Osteocyte (in vitro differentiated cells): ENCODE data around the gene SOX18. TPM values are rescaled to one million over a fixed set of nuclear protein-coding genes. Genes with fewer than 3 reads are reported as not detected.
"Not testable (repeated sequence)": the region's sequence is repeated elsewhere in the genome, so short reads cannot be mapped to it uniquely, and the experiment has no call there.

Experiments used
- DNase-seq: peaks from one replicate; pipeline ENCODE4 v3.0.0; 2021; ENCODE audit warnings: mixed read lengths; ENCODE audit not compliant: unreplicated experiment; ENCODE audit errors: extremely low spot score
- H3K27ac Mint-ChIP-seq: one replicate; pipeline ENCODE4 v1.8.0; 2021; ENCODE audit warnings: mild to moderate bottlenecking, mixed read lengths; ENCODE audit not compliant: unreplicated experiment
- H3K27me3 Mint-ChIP-seq: one replicate; pipeline ENCODE4 v1.8.0; 2021; ENCODE audit warnings: mixed read lengths; ENCODE audit not compliant: unreplicated experiment
- H3K36me3 Mint-ChIP-seq: one replicate; pipeline ENCODE4 v1.8.0; 2021; ENCODE audit warnings: mixed read lengths; ENCODE audit not compliant: unreplicated experiment
- H3K4me1 Mint-ChIP-seq: one replicate; pipeline ENCODE4 v1.8.0; 2021; ENCODE audit warnings: mixed read lengths; ENCODE audit not compliant: unreplicated experiment
- H3K4me3 Mint-ChIP-seq: one replicate; pipeline ENCODE4 v1.8.0; 2021; ENCODE audit warnings: mild to moderate bottlenecking, moderate library complexity, mixed read lengths; ENCODE audit not compliant: unreplicated experiment
- H3K9me3 Mint-ChIP-seq: one replicate; pipeline ENCODE4 v1.8.0; 2021; ENCODE audit warnings: mixed read lengths; ENCODE audit not compliant: unreplicated experiment
- total RNA-seq: library from RNA; stranded (reverse); gene quantifications from 2 replicates; pipeline ENCODE4 v1.2.1, GENCODE V29; 2021
- TF ChIP-seq, protein P1 (sequence below): fragments of 200-600 bp; sonication (generic); IDR thresholded peaks from 2 replicates; pipeline ENCODE4 v1.5.0; 2021; ENCODE audit warnings: antibody characterized with exemption, mild to moderate bottlenecking, moderate library complexity

The SOX18 gene
- total RNA-seq, 1 donor from 2014 or later, result 1.2 TPM

GRCh38 chr20:64022671-64023360 is 26.6 kb downstream of the SOX18 start:
- TF ChIP-seq, protein P1, sequence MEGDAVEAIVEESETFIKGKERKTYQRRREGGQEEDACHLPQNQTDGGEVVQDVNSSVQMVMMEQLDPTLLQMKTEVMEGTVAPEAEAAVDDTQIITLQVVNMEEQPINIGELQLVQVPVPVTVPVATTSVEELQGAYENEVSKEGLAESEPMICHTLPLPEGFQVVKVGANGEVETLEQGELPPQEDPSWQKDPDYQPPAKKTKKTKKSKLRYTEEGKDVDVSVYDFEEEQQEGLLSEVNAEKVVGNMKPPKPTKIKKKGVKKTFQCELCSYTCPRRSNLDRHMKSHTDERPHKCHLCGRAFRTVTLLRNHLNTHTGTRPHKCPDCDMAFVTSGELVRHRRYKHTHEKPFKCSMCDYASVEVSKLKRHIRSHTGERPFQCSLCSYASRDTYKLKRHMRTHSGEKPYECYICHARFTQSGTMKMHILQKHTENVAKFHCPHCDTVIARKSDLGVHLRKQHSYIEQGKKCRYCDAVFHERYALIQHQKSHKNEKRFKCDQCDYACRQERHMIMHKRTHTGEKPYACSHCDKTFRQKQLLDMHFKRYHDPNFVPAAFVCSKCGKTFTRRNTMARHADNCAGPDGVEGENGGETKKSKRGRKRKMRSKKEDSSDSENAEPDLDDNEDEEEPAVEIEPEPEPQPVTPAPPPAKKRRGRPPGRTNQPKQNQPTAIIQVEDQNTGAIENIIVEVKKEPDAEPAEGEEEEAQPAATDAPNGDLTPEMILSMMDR, result no peak
- Mint-ChIP-seq H3K9me3 (no peaks in the 10 kb centered on the region), H3K4me1 (no peaks in the 10 kb centered on the region), H3K36me3 (peaks cover 46% of the 10 kb centered on the region), H3K4me3 (no peak overlapping the region), H3K27me3 (no peaks in the 10 kb centered on the region), H3K27ac (no peak overlapping the region)
- DNase-seq, result no peak

GRCh38 chr20:64021124-64021975 is 28.1 kb downstream of the SOX18 start:
- no peak for DNase-seq
- H3K4me3 Mint-ChIP-seq, result no peak overlapping the region
- peaks cover 48% of the 10 kb centered on the region for H3K36me3 Mint-ChIP-seq
- H3K27me3 Mint-ChIP-seq, result no peaks in the 10 kb centered on the region
- H3K9me3 Mint-ChIP-seq, result no peaks in the 10 kb centered on the region
- H3K27ac Mint-ChIP-seq, result no peak overlapping the region
- H3K4me1 Mint-ChIP-seq, result no peaks in the 10 kb centered on the region
- TF ChIP-seq, protein P1, result no peak

- Mint-ChIP-seq H3K36me3 (peaks cover 48% of the 10 kb centered on the region), H3K27me3 (no peaks in the 10 kb centered on the region), H3K9me3 (no peaks in the 10 kb centered on the region), H3K4me3 (no peak overlapping the region), H3K4me1 (no peaks in the 10 kb centered on the region), H3K27ac (no peak overlapping the region)
- no peak for DNase-seq
- TF ChIP-seq, protein P1, result no peak
Measured at GRCh38 chr20:64015635-64016034, 33.8 kb downstream of the SOX18 start.

DNA sequence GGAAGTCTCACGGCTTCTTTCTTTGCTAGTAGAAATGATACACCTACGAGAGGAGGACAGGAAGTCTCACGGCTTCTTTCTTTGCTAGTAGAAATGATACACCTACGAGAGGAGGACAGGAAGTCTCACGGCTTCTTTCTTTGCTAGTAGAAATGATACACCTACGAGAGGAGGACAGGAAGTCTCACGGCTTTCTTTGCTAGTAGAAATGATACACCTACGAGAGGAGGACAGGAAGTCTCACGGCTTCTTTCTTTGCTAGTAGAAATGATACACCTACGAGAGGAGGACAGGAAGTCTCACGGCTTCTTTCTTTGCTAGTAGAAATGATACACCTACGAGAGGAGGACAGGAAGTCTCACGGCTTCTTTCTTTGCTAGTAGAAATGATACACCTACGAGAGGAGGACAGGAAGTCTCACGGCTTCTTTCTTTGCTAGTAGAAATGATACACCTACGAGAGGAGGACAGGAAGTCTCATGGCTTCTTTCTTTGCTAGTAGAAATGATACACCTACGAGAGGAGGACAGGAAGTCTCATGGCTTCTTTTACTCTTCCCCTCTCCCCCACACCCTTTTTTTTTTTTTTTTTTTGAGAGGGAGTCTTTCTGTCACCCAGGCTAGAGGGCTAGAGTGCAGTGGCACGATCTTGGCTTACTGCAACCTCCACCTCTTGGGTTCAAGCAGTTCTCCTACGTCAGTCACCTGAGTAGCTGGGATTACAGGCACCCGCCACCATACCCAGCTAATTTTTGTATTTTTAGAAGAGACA is 36.9 kb downstream of the SOX18 start:
- not testable (repeated sequence) for H3K27me3 Mint-ChIP-seq, H3K4me3 Mint-ChIP-seq, H3K4me1 Mint-ChIP-seq, H3K9me3 Mint-ChIP-seq, H3K27ac Mint-ChIP-seq, DNase-seq
- peaks cover 46% of the 10 kb centered on the region for H3K36me3 Mint-ChIP-seq

- peaks cover 44% of the 10 kb centered on the region for H3K36me3 Mint-ChIP-seq
- TF ChIP-seq, protein P1, result no peak
- H3K4me3 Mint-ChIP-seq, result no peak overlapping the region
- H3K27ac Mint-ChIP-seq, result no peak overlapping the region
- no peaks in the 10 kb centered on the region for H3K27me3 Mint-ChIP-seq
- H3K9me3 Mint-ChIP-seq, result no peaks in the 10 kb centered on the region
- DNase-seq, result no peak
- H3K4me1 Mint-ChIP-seq, result no peaks in the 10 kb centered on the region
Measured at GRCh38 chr20:64011366-64011779, 38.1 kb downstream of the SOX18 start.
